H9 (cell line): ENCODE data around the gene CLPTM1L. TPM values are rescaled to one million over a fixed set of nuclear protein-coding genes. Genes with fewer than 3 reads are reported as not detected.
"Not testable (repeated sequence)": the region's sequence is repeated elsewhere in the genome, so short reads cannot be mapped to it uniquely, and the experiment has no call there.

Experiments used
- DNase-seq: peaks from one replicate; pipeline ENCODE4 v3.0.0-alpha.2; 2017
- H2AFZ ChIP-seq: one replicate; pipeline ENCODE4 v1.6.1; 2013; ENCODE audit warnings: mild to moderate bottlenecking, low read length, control low read depth, moderate library complexity
- H2AK5ac ChIP-seq: 2 replicates; pipeline ENCODE4 v1.6.1; 2013; ENCODE audit warnings: low read length, control low read depth, mixed read lengths; ENCODE audit not compliant: insufficient read length
- H2BK120ac ChIP-seq: one replicate; pipeline ENCODE4 v1.6.1; 2013; ENCODE audit warnings: low read depth, mild to moderate bottlenecking, low read length, control low read depth, inconsistent platforms; ENCODE audit not compliant: poor library complexity, severe bottlenecking
- H2BK12ac ChIP-seq: 2 replicates; pipeline ENCODE4 v1.6.1; 2013; ENCODE audit warnings: low read length, control low read depth, mixed read lengths, low read depth; ENCODE audit not compliant: insufficient read length
- H2BK15ac ChIP-seq: 2 replicates; pipeline ENCODE4 v1.6.1; 2013; ENCODE audit warnings: low read depth, low read length, control low read depth
- H2BK20ac ChIP-seq: one replicate; pipeline ENCODE4 v1.6.1; 2013; ENCODE audit warnings: low read depth, mild to moderate bottlenecking, low read length, control low read depth, inconsistent platforms; ENCODE audit not compliant: poor library complexity, severe bottlenecking
- H2BK5ac ChIP-seq: 2 replicates; pipeline ENCODE4 v1.6.1; 2013; ENCODE audit warnings: low read length, control low read depth, mixed read lengths; ENCODE audit not compliant: insufficient read length
- H3K14ac ChIP-seq: 2 replicates; pipeline ENCODE4 v1.6.1; 2013; ENCODE audit warnings: low read length, control low read depth; ENCODE audit not compliant: insufficient read depth
- H3K18ac ChIP-seq: 2 replicates; pipeline ENCODE4 v1.6.1; 2013; ENCODE audit warnings: low read depth, mild to moderate bottlenecking, mixed read lengths, low read length, control low read depth; ENCODE audit not compliant: insufficient read length
- H3K23ac ChIP-seq: 2 replicates; pipeline ENCODE4 v1.6.1; 2013; ENCODE audit warnings: low read length, control low read depth, mixed read lengths, low read depth; ENCODE audit not compliant: insufficient read length
- H3K23me2 ChIP-seq: 2 replicates; pipeline ENCODE4 v1.6.1; 2013; ENCODE audit warnings: low read depth, mild to moderate bottlenecking, mixed read lengths, low read length, control low read depth; ENCODE audit not compliant: insufficient read length, poor library complexity, severe bottlenecking
- H3K27ac ChIP-seq: 2 replicates; pipeline ENCODE4 v1.5.1; 2013; ENCODE audit warnings: low read length, control low read depth, mixed read lengths, low read depth; ENCODE audit not compliant: insufficient read length
- H3K27me3 ChIP-seq: 2 replicates; pipeline ENCODE4 v1.6.1; 2013; ENCODE audit warnings: low read length, control low read depth, inconsistent platforms; ENCODE audit not compliant: insufficient read depth
- H3K4ac ChIP-seq: 2 replicates; pipeline ENCODE4 v1.6.1; 2013; ENCODE audit warnings: low read depth, mild to moderate bottlenecking, control low read depth, inconsistent platforms, low read length, moderate library complexity
- H3K4me1 ChIP-seq: 2 replicates; pipeline ENCODE4 v1.6.1; 2013; ENCODE audit warnings: low read length, control low read depth, inconsistent platforms; ENCODE audit not compliant: insufficient read depth
- H3K4me2 ChIP-seq: 2 replicates; pipeline ENCODE4 v1.6.1; 2013; ENCODE audit warnings: low read length, control low read depth, mixed read lengths; ENCODE audit not compliant: insufficient read length, insufficient read depth
- H3K56ac ChIP-seq: 2 replicates; pipeline ENCODE4 v1.6.1; 2013; ENCODE audit warnings: low read depth, mild to moderate bottlenecking, mixed read lengths, low read length, control low read depth; ENCODE audit not compliant: insufficient read length
- H3K79me1 ChIP-seq: 2 replicates; pipeline ENCODE4 v1.6.1; 2013; ENCODE audit warnings: low read depth, mild to moderate bottlenecking, moderate library complexity, low read length, control low read depth, inconsistent platforms; ENCODE audit not compliant: insufficient read depth, poor library complexity, severe bottlenecking
- H3K79me2 ChIP-seq: 2 replicates; pipeline ENCODE4 v1.6.1; 2013; ENCODE audit warnings: low read length, control low read depth, inconsistent platforms; ENCODE audit not compliant: insufficient read depth
- H3K9ac ChIP-seq: 2 replicates; pipeline ENCODE4 v1.6.1; 2013; ENCODE audit warnings: low read length, control low read depth, mixed read lengths; ENCODE audit not compliant: insufficient read length; ENCODE audit errors: extremely low read depth
- H3K9me3 ChIP-seq: one replicate; pipeline ENCODE4 v1.6.1; 2013; ENCODE audit warnings: low read depth, low read length, inconsistent platforms; ENCODE audit not compliant: control insufficient read depth
- H3T11ph ChIP-seq: one replicate; pipeline ENCODE4 v1.6.1; 2013; ENCODE audit warnings: mild to moderate bottlenecking, low read length, control low read depth, inconsistent platforms
- H4K20me1 ChIP-seq: one replicate; pipeline ENCODE4 v1.6.1; 2013; ENCODE audit not compliant: control insufficient read depth, insufficient read length, insufficient read depth
- H4K5ac ChIP-seq: 2 replicates; pipeline ENCODE4 v1.6.1; 2013; ENCODE audit warnings: low read depth, mild to moderate bottlenecking, mixed read lengths, low read length, control low read depth; ENCODE audit not compliant: insufficient read length
- H4K8ac ChIP-seq: replicated peaks from 2 replicates; pipeline ENCODE4 v1.6.1; 2013; ENCODE audit warnings: low read length, control low read depth, mixed read lengths, low read depth; ENCODE audit not compliant: insufficient read length
- H4K91ac ChIP-seq: 2 replicates; pipeline ENCODE4 v1.6.1; 2013; ENCODE audit warnings: low read depth, mild to moderate bottlenecking, moderate library complexity, mixed read lengths, low read length, control low read depth; ENCODE audit not compliant: insufficient read length
- H3K27ac Mint-ChIP-seq, 3 experiments: 2 replicates in 2 of 3; 3 replicates in 1 of 3; pipeline ENCODE4 v1.8.0; 2020 to 2021; ENCODE audit warnings: mixed read lengths in 3 of 3, mild to moderate bottlenecking in 1 of 3, moderate library complexity in 1 of 3
- H3K27me3 Mint-ChIP-seq: 2 replicates; pipeline ENCODE4 v1.8.0; 2021; ENCODE audit warnings: low read depth, mild to moderate bottlenecking, moderate library complexity, mixed read lengths
- H3K36me3 Mint-ChIP-seq, 3 experiments: 2 replicates in 2 of 3; 3 replicates in 1 of 3; pipeline ENCODE4 v1.8.0; 2020 to 2021; ENCODE audit warnings: low read depth in 3 of 3, mixed read lengths in 3 of 3; ENCODE audit not compliant: insufficient read depth in 1 of 3
- H3K4me1 Mint-ChIP-seq, 2 experiments: 2 replicates each; pipeline ENCODE4 v1.8.0; 2020; ENCODE audit warnings: mixed read lengths in 2 of 2
- H3K4me3 Mint-ChIP-seq, 2 experiments: 2 replicates in 1 of 2; 3 replicates in 1 of 2; pipeline ENCODE4 v1.8.0; 2020 to 2021; ENCODE audit warnings: mild to moderate bottlenecking in 2 of 2, mixed read lengths in 2 of 2, moderate library complexity in 1 of 2
- H3K9me3 Mint-ChIP-seq, 2 experiments: 2 replicates in 1 of 2; 3 replicates in 1 of 2; pipeline ENCODE4 v1.8.0; 2020; ENCODE audit warnings: mild to moderate bottlenecking in 2 of 2, mixed read lengths in 2 of 2, moderate library complexity in 1 of 2
- WGBS: extraction: QIAGEN DNeasy Blood & Tissue Kit; methylation state at CpG from one replicate; pipeline ENCODE4 v1.1.7; 2013; ENCODE audit warnings: missing lambda C conversion rate, low lambda C conversion rate, mixed read lengths; ENCODE audit not compliant: insufficient read length; ENCODE audit errors: extremely low coverage; 5-methylcytosine and 5-hydroxymethylcytosine counted together
- total RNA-seq: library from RNA; stranded (reverse); gene quantifications from 2 replicates; pipeline ENCODE4 v1.2.1, GENCODE V29; 2021

Gene CLPTM1L
- total RNA-seq, 1 experiment from 2014 or later, result 108 TPM

DNA sequence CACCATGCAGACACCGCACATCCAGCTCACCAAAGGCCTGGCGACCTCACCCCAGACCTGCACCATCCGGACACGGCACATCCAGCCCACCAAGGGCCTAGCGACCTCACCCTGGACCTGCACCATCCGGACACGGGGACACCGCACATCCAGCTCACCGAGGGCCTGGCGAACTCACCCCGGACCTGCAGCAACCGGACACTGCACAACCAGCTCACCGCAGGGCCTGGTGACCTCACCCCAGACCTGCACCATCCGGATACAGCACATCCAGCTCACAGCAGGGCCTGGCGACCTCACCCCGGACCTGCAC, 61.2 kb downstream of the CLPTM1L start:
- H2BK15ac ChIP-seq, H3K27me3 ChIP-seq, H3K4me3 Mint-ChIP-seq, H3K79me1 ChIP-seq, H2AFZ ChIP-seq, H3K4ac ChIP-seq, H3K9ac ChIP-seq, H3K27me3 Mint-ChIP-seq, H4K8ac ChIP-seq, H2AK5ac ChIP-seq, H3K18ac ChIP-seq, H2BK5ac ChIP-seq, H4K5ac ChIP-seq, H3K56ac ChIP-seq, H3K14ac ChIP-seq, H3K9me3 ChIP-seq, H3K23ac ChIP-seq, H3T11ph ChIP-seq, H2BK12ac ChIP-seq, H3K4me1 Mint-ChIP-seq, H2BK20ac ChIP-seq, H3K4me1 ChIP-seq, H4K20me1 ChIP-seq, H3K27ac ChIP-seq, H3K4me2 ChIP-seq, H3K79me2 ChIP-seq, H4K91ac ChIP-seq, H3K9me3 Mint-ChIP-seq, H2BK120ac ChIP-seq, H3K23me2 ChIP-seq: not testable (repeated sequence)
- WGBS, result no CpG with 5 or more reads among the region's 16 CpGs
- DNase-seq, result peak; percentile 25
- H3K27ac Mint-ChIP-seq, result peak overlapping the region in 1 of 3 experiments; percentile 61; a peak in 1 of 7 replicates
- H3K36me3 Mint-ChIP-seq, result peaks cover 17 to 25% (median 22%) of the 10 kb centered on the region in 3 experiments

DNA sequence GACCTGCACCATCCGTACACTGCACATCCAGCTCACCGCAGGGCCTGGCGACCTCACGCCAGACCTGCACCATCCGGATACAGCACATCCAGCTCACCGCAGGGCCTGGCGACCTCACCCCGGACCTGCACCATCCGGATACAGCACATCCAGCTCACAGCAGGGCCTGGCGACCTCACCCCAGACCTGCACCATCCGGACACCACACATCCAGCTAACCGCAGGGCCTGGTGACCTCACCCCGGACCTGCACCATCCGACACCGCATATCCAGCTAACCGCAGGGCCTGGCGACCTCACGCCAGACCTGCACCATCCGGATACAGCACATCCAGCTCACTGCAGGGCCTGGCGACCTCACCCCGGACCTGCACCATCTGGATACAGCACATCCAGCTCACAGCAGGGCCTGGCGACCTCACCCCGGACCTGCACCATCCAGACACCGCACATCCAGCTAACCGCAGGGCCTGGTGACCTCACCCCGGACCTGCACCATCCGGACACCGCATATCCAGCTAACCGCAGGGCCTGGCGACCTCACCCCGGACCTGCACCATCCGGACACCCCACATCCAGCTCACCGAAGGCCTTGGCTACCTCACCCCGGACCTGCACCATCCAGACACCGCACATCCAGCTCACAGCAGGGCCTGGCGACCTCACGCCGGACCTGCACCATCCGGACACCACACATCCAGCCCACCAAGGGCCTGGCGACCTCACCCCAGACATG, 61.7 kb downstream of the CLPTM1L start:
- not testable (repeated sequence) for H4K8ac ChIP-seq, H3K79me1 ChIP-seq, H4K20me1 ChIP-seq, H3K4me2 ChIP-seq, H3K9me3 ChIP-seq, H3K27me3 Mint-ChIP-seq, H2BK120ac ChIP-seq, H3K23ac ChIP-seq, H4K91ac ChIP-seq, H2BK15ac ChIP-seq, H4K5ac ChIP-seq, H3K27ac ChIP-seq, H3K4me1 Mint-ChIP-seq, H3T11ph ChIP-seq, H3K4me1 ChIP-seq, H3K18ac ChIP-seq, H2AFZ ChIP-seq, H2AK5ac ChIP-seq, H3K4me3 Mint-ChIP-seq, H3K9me3 Mint-ChIP-seq, H3K23me2 ChIP-seq, H3K79me2 ChIP-seq, H3K14ac ChIP-seq, H3K4ac ChIP-seq, H2BK20ac ChIP-seq, H2BK5ac ChIP-seq, H3K27me3 ChIP-seq, H3K9ac ChIP-seq, H3K56ac ChIP-seq, H2BK12ac ChIP-seq
- peaks cover 17 to 25% (median 22%) of the 10 kb centered on the region in 3 experiments for H3K36me3 Mint-ChIP-seq
- DNase-seq, result peak; percentile 19
- WGBS, result no CpG with 5 or more reads among the region's 40 CpGs
- H3K27ac Mint-ChIP-seq, result peak overlapping the region in 2 of 3 experiments; percentile 24 to 61; a peak in 2 of 7 replicates
